Measurements from ENCODE around the gene ASCC2. TPM values are rescaled to one million over a fixed set of nuclear protein-coding genes. Genes with fewer than 3 reads are reported as not detected.
A peak's percentile ranks its signal among the peaks of the same experiment; 100 is the strongest.
"Not testable (repeated sequence)": the region's sequence is repeated elsewhere in the genome, so short reads cannot be mapped to it uniquely, and the experiment has no call there.

The ASCC2 gene
- total RNA-seq, 3 donors from 2014 or later: 83.5 to 95.7 (median 84.9) TPM

GRCh38 chr22:29838599-29838956 is 504 bp upstream of the ASCC2 start:
- Mint-ChIP-seq H3K9me3 (no peaks in the 10 kb centered on the region), H3K36me3 (ENCODE audit: insufficient read depth) (peaks cover 13% of the 10 kb centered on the region), H3K4me3 (peak overlapping the region; percentile 93), H3K4me1 (ENCODE audit: low read depth) (peaks cover 33% of the 10 kb centered on the region), H3K27me3 (ENCODE audit: low read depth) (no peaks in the 10 kb centered on the region)
- DNase-seq: no peak
- peak; percentile 20 to 21 for ATAC-seq

GRCh38 chr22:29836791-29837370 is 1.2 kb downstream of the ASCC2 start:
- H3K4me1 Mint-ChIP-seq (ENCODE audit: low read depth): peaks cover 37% of the 10 kb centered on the region
- H3K4me3 Mint-ChIP-seq: peak overlapping the region; percentile 93
- not testable (repeated sequence) for H3K27me3 Mint-ChIP-seq (ENCODE audit: low read depth); ATAC-seq; H3K9me3 Mint-ChIP-seq; DNase-seq
- peaks cover 20% of the 10 kb centered on the region for H3K36me3 Mint-ChIP-seq (ENCODE audit: insufficient read depth)

- no peaks in the 10 kb centered on the region for H3K9me3 Mint-ChIP-seq
- DNase-seq: no peak
- H3K27me3 Mint-ChIP-seq (ENCODE audit: low read depth): no peaks in the 10 kb centered on the region
- peaks cover 40% of the 10 kb centered on the region for H3K4me1 Mint-ChIP-seq (ENCODE audit: low read depth)
- no peak overlapping the region for H3K4me3 Mint-ChIP-seq
- H3K36me3 Mint-ChIP-seq (ENCODE audit: insufficient read depth): peaks cover 35% of the 10 kb centered on the region
- no peak for ATAC-seq
Measured at GRCh38 chr22:29834046-29834445, 4.0 kb downstream of the ASCC2 start.

- no peak for ATAC-seq
- Mint-ChIP-seq H3K4me1 (ENCODE audit: low read depth) (peaks cover 34% of the 10 kb centered on the region), H3K9me3 (no peaks in the 10 kb centered on the region)
Measured at GRCh38 chr22:29833392-29833965, 4.6 kb downstream of the ASCC2 start.

GRCh38 chr22:29831958-29832357 is 6.1 kb downstream of the ASCC2 start:
- ATAC-seq (no peak), DNase-seq (no peak)
- H3K36me3 Mint-ChIP-seq (ENCODE audit: insufficient read depth): peaks cover 42% of the 10 kb centered on the region
- H3K27me3 Mint-ChIP-seq (ENCODE audit: low read depth): no peaks in the 10 kb centered on the region
- H3K9me3 Mint-ChIP-seq: no peaks in the 10 kb centered on the region
- H3K4me3 Mint-ChIP-seq: no peak overlapping the region
- peaks cover 26% of the 10 kb centered on the region for H3K4me1 Mint-ChIP-seq (ENCODE audit: low read depth)

More at GRCh38 chr22:29833392-29833965, 4.6 kb downstream of the ASCC2 start:
- Mint-ChIP-seq H3K27me3 (ENCODE audit: low read depth) (no peaks in the 10 kb centered on the region), H3K36me3 (ENCODE audit: insufficient read depth) (peaks cover 38% of the 10 kb centered on the region), H3K4me3 (no peak overlapping the region)
- DNase-seq: no peak

- no peak for DNase-seq
- H3K36me3 Mint-ChIP-seq (ENCODE audit: insufficient read depth): peaks cover 42% of the 10 kb centered on the region
- no peak for ATAC-seq
- no peaks in the 10 kb centered on the region for H3K27me3 Mint-ChIP-seq (ENCODE audit: low read depth)
- no peaks in the 10 kb centered on the region for H3K9me3 Mint-ChIP-seq
- no peak overlapping the region for H3K4me3 Mint-ChIP-seq
- peaks cover 20% of the 10 kb centered on the region for H3K4me1 Mint-ChIP-seq (ENCODE audit: low read depth)
Measured at GRCh38 chr22:29831186-29831921, 6.7 kb downstream of the ASCC2 start.

GRCh38 chr22:29830585-29830984 is 7.5 kb downstream of the ASCC2 start:
- no peak for ATAC-seq
- H3K9me3 Mint-ChIP-seq: no peaks in the 10 kb centered on the region
- no peaks in the 10 kb centered on the region for H3K27me3 Mint-ChIP-seq (ENCODE audit: low read depth)
- H3K36me3 Mint-ChIP-seq (ENCODE audit: insufficient read depth): peaks cover 39% of the 10 kb centered on the region
- H3K4me1 Mint-ChIP-seq (ENCODE audit: low read depth): peaks cover 13% of the 10 kb centered on the region
- H3K4me3 Mint-ChIP-seq: no peak overlapping the region
- no peak for DNase-seq

GRCh38 chr22:29827726-29828125 is 10.3 kb downstream of the ASCC2 start:
- H3K9me3 Mint-ChIP-seq; ATAC-seq; H3K4me1 Mint-ChIP-seq (ENCODE audit: low read depth); H3K4me3 Mint-ChIP-seq; DNase-seq; H3K27me3 Mint-ChIP-seq (ENCODE audit: low read depth): not testable (repeated sequence)
- H3K36me3 Mint-ChIP-seq (ENCODE audit: insufficient read depth): peaks cover 41% of the 10 kb centered on the region

GRCh38 chr22:29827091-29827490 is 11.0 kb downstream of the ASCC2 start:
- H3K27me3 Mint-ChIP-seq (ENCODE audit: low read depth): no peaks in the 10 kb centered on the region
- no peaks in the 10 kb centered on the region for H3K9me3 Mint-ChIP-seq
- H3K4me3 Mint-ChIP-seq: no peak overlapping the region
- ATAC-seq (no peak), DNase-seq (no peak)
- H3K36me3 Mint-ChIP-seq (ENCODE audit: insufficient read depth): peaks cover 45% of the 10 kb centered on the region
- peaks cover 4% of the 10 kb centered on the region for H3K4me1 Mint-ChIP-seq (ENCODE audit: low read depth)

GRCh38 chr22:29825578-29825977 is 12.5 kb downstream of the ASCC2 start:
- H3K4me3 Mint-ChIP-seq: no peak overlapping the region
- no peak for DNase-seq
- H3K27me3 Mint-ChIP-seq (ENCODE audit: low read depth): no peaks in the 10 kb centered on the region
- no peaks in the 10 kb centered on the region for H3K9me3 Mint-ChIP-seq
- H3K4me1 Mint-ChIP-seq (ENCODE audit: low read depth): no peaks in the 10 kb centered on the region
- ATAC-seq: no peak
- H3K36me3 Mint-ChIP-seq (ENCODE audit: insufficient read depth): peaks cover 47% of the 10 kb centered on the region

GRCh38 chr22:29824677-29825076 is 13.4 kb downstream of the ASCC2 start:
- peaks cover 42% of the 10 kb centered on the region for H3K36me3 Mint-ChIP-seq (ENCODE audit: insufficient read depth)
- H3K9me3 Mint-ChIP-seq: no peaks in the 10 kb centered on the region
- no peaks in the 10 kb centered on the region for H3K4me1 Mint-ChIP-seq (ENCODE audit: low read depth)
- no peak overlapping the region for H3K4me3 Mint-ChIP-seq
- no peaks in the 10 kb centered on the region for H3K27me3 Mint-ChIP-seq (ENCODE audit: low read depth)
- DNase-seq (no peak), ATAC-seq (no peak)

GRCh38 chr22:29821291-29822016 is 16.6 kb downstream of the ASCC2 start:
- no peak overlapping the region for H3K4me3 Mint-ChIP-seq
- ATAC-seq: peak; percentile 77 to 80
- no peaks in the 10 kb centered on the region for H3K9me3 Mint-ChIP-seq
- DNase-seq: no peak
- no peaks in the 10 kb centered on the region for H3K4me1 Mint-ChIP-seq (ENCODE audit: low read depth)
- no peaks in the 10 kb centered on the region for H3K27me3 Mint-ChIP-seq (ENCODE audit: low read depth)
- peaks cover 45% of the 10 kb centered on the region for H3K36me3 Mint-ChIP-seq (ENCODE audit: insufficient read depth)

- Mint-ChIP-seq H3K27me3 (ENCODE audit: low read depth) (no peaks in the 10 kb centered on the region), H3K36me3 (ENCODE audit: insufficient read depth) (peaks cover 46% of the 10 kb centered on the region), H3K4me1 (ENCODE audit: low read depth) (no peaks in the 10 kb centered on the region)
Measured at GRCh38 chr22:29820961-29821290, 17.1 kb downstream of the ASCC2 start.

GRCh38 chr22:29819501-29819900 is 18.6 kb downstream of the ASCC2 start:
- Mint-ChIP-seq H3K27me3 (ENCODE audit: low read depth) (no peaks in the 10 kb centered on the region), H3K4me1 (ENCODE audit: low read depth) (no peaks in the 10 kb centered on the region), H3K9me3 (no peaks in the 10 kb centered on the region), H3K36me3 (ENCODE audit: insufficient read depth) (peaks cover 44% of the 10 kb centered on the region), H3K4me3 (no peak overlapping the region)
- ATAC-seq: no peak
- no peak for DNase-seq

More at GRCh38 chr22:29820961-29821290, 17.1 kb downstream of the ASCC2 start:
- Mint-ChIP-seq H3K9me3 (no peaks in the 10 kb centered on the region), H3K4me3 (no peak overlapping the region)
- no peak for DNase-seq
- no peak for ATAC-seq

Data from activated T-cell treated with anti-CD3 and anti-CD28 coated beads, Interleukin-2, amount 50 U/mL, for 4 hours (primary cell).